IPS-11a (cell line): ENCODE measurements around the gene PLXNB1.
"Not testable (repeated sequence)": the region's sequence is repeated elsewhere in the genome, so short reads cannot be mapped to it uniquely, and the experiment has no call there.

Source experiments
- H3K4me3 ChIP-seq: one replicate; pipeline ENCODE4 v1.5.1; 2013; ENCODE audit warnings: low read depth, low read length, control low read depth

The PLXNB1 gene

GRCh38 chr3:48407542-48408099 is 22.3 kb downstream of the PLXNB1 start:
- H3K4me3 ChIP-seq = no peak overlapping the region

GRCh38 chr3:48406443-48407431 is 23.1 kb downstream of the PLXNB1 start:
- H3K4me3 ChIP-seq = no peak overlapping the region

GRCh38 chr3:48405971-48406370 is 23.9 kb downstream of the PLXNB1 start:
- H3K4me3 ChIP-seq = no peak overlapping the region

GRCh38 chr3:48405343-48405881 is 24.5 kb downstream of the PLXNB1 start:
- H3K4me3 ChIP-seq = no peak overlapping the region

- H3K4me3 ChIP-seq = no peak overlapping the region
Observed at GRCh38 chr3:48404440-48405342, 25.2 kb downstream of the PLXNB1 start.

GRCh38 chr3:48403533-48404439 is 26.1 kb downstream of the PLXNB1 start:
- no peak overlapping the region for H3K4me3 ChIP-seq

- H3K4me3 ChIP-seq = no peak overlapping the region
Observed at GRCh38 chr3:48402907-48403306, 27.0 kb downstream of the PLXNB1 start.

GRCh38 chr3:48402281-48402732 is 27.6 kb downstream of the PLXNB1 start:
- H3K4me3 ChIP-seq = no peak overlapping the region

- not testable (repeated sequence) for H3K4me3 ChIP-seq
Observed at GRCh38 chr3:48401434-48401901, 28.4 kb downstream of the PLXNB1 start.

- no peak overlapping the region for H3K4me3 ChIP-seq
Observed at GRCh38 chr3:48400824-48401433, 29.0 kb downstream of the PLXNB1 start.

GRCh38 chr3:48399387-48400172 is 30.3 kb downstream of the PLXNB1 start:
- H3K4me3 ChIP-seq = no peak overlapping the region

GRCh38 chr3:48398701-48399386 is 31.0 kb downstream of the PLXNB1 start:
- H3K4me3 ChIP-seq = no peak overlapping the region

GRCh38 chr3:48397767-48398681 is 31.9 kb downstream of the PLXNB1 start:
- H3K4me3 ChIP-seq = no peak overlapping the region

GRCh38 chr3:48395714-48396113 is 34.2 kb downstream of the PLXNB1 start:
- H3K4me3 ChIP-seq = no peak overlapping the region

GRCh38 chr3:48394391-48394790 is 35.5 kb downstream of the PLXNB1 start:
- H3K4me3 ChIP-seq = no peak overlapping the region

GRCh38 chr3:48388966-48389365 is 40.9 kb downstream of the PLXNB1 start:
- H3K4me3 ChIP-seq = no peak overlapping the region

GRCh38 chr3:48387634-48388033 is 42.3 kb downstream of the PLXNB1 start:
- H3K4me3 ChIP-seq = no peak overlapping the region
